Nephron progenitor cell (in vitro differentiated cells): ENCODE data around the gene EXTL1.

Source experiments
- DNase-seq: peaks from one replicate; pipeline ENCODE4 v3.0.0; 2021
- H3K27ac Mint-ChIP-seq: 2 replicates; pipeline ENCODE4 v1.8.0; 2021; ENCODE audit warnings: mild to moderate bottlenecking, moderate library complexity, mixed read lengths
- H3K27me3 Mint-ChIP-seq: 2 replicates; pipeline ENCODE4 v1.8.0; 2021; ENCODE audit warnings: mild to moderate bottlenecking, low read depth, mixed read lengths; ENCODE audit not compliant: poor library complexity
- H3K36me3 Mint-ChIP-seq: 2 replicates; pipeline ENCODE4 v1.8.0; 2021; ENCODE audit warnings: low read depth, mixed read lengths
- H3K4me1 Mint-ChIP-seq: 2 replicates; pipeline ENCODE4 v1.8.0; 2021; ENCODE audit warnings: mixed read lengths
- H3K4me3 Mint-ChIP-seq: 2 replicates; pipeline ENCODE4 v1.8.0; 2021; ENCODE audit warnings: mild to moderate bottlenecking, moderate library complexity, mixed read lengths
- H3K9me3 Mint-ChIP-seq: 2 replicates; pipeline ENCODE4 v1.8.0; 2021; ENCODE audit warnings: mild to moderate bottlenecking, moderate library complexity, mixed read lengths
- CTCF ChIP-seq: fragments of 200-600 bp; sonication (generic); IDR thresholded peaks from 2 replicates; pipeline ENCODE4 v1.5.0; 2021; ENCODE audit warnings: antibody characterized with exemption

The EXTL1 gene

GRCh38 chr1:26003756-26004155 is 17.8 kb upstream of the EXTL1 start:
- peaks cover 9% of the 10 kb centered on the region for H3K27me3 Mint-ChIP-seq
- no peaks in the 10 kb centered on the region for H3K9me3 Mint-ChIP-seq
- no peak for DNase-seq
- H3K36me3 Mint-ChIP-seq, result no peaks in the 10 kb centered on the region
- TF ChIP-seq CTCF, result no peak
- no peak overlapping the region for H3K4me3 Mint-ChIP-seq
- peaks cover 30% of the 10 kb centered on the region for H3K4me1 Mint-ChIP-seq
- no peak overlapping the region for H3K27ac Mint-ChIP-seq

GRCh38 chr1:26005434-26006105 is 16.0 kb upstream of the EXTL1 start:
- Mint-ChIP-seq H3K27ac (no peak overlapping the region), H3K9me3 (no peaks in the 10 kb centered on the region), H3K4me1 (peaks cover 29% of the 10 kb centered on the region), H3K4me3 (no peak overlapping the region), H3K36me3 (no peaks in the 10 kb centered on the region), H3K27me3 (peaks cover 9% of the 10 kb centered on the region)
- no peak for DNase-seq
- TF ChIP-seq CTCF, result no peak

GRCh38 chr1:26006710-26007109 is 14.9 kb upstream of the EXTL1 start:
- no peak for DNase-seq
- H3K27me3 Mint-ChIP-seq, result peaks cover 9% of the 10 kb centered on the region
- peaks cover 39% of the 10 kb centered on the region for H3K4me1 Mint-ChIP-seq
- no peaks in the 10 kb centered on the region for H3K36me3 Mint-ChIP-seq
- no peak for TF ChIP-seq CTCF
- no peak overlapping the region for H3K4me3 Mint-ChIP-seq
- H3K27ac Mint-ChIP-seq, result no peak overlapping the region
- no peaks in the 10 kb centered on the region for H3K9me3 Mint-ChIP-seq

GRCh38 chr1:26009796-26010447 is 11.7 kb upstream of the EXTL1 start:
- Mint-ChIP-seq H3K9me3 (no peaks in the 10 kb centered on the region), H3K27ac (no peak overlapping the region), H3K4me3 (no peak overlapping the region), H3K27me3 (peaks cover 8% of the 10 kb centered on the region), H3K36me3 (no peaks in the 10 kb centered on the region), H3K4me1 (peaks cover 39% of the 10 kb centered on the region)
- no peak for DNase-seq
- peak; percentile 35 for TF ChIP-seq CTCF

- no peaks in the 10 kb centered on the region for H3K36me3 Mint-ChIP-seq
- no peaks in the 10 kb centered on the region for H3K9me3 Mint-ChIP-seq
- no peak for DNase-seq
- no peak overlapping the region for H3K4me3 Mint-ChIP-seq
- TF ChIP-seq CTCF, result no peak
- H3K27me3 Mint-ChIP-seq, result peaks cover 3% of the 10 kb centered on the region
- H3K27ac Mint-ChIP-seq, result no peak overlapping the region
- H3K4me1 Mint-ChIP-seq, result peaks cover 39% of the 10 kb centered on the region
Observed at GRCh38 chr1:26010825-26011224, 10.8 kb upstream of the EXTL1 start.

GRCh38 chr1:26012864-26013263 is 8.7 kb upstream of the EXTL1 start:
- Mint-ChIP-seq H3K27ac (no peak overlapping the region), H3K4me3 (no peak overlapping the region), H3K9me3 (no peaks in the 10 kb centered on the region)

More at GRCh38 chr1:26012864-26013263, 8.7 kb upstream of the EXTL1 start:
- no peak for DNase-seq
- H3K27me3 Mint-ChIP-seq, result peaks cover 1% of the 10 kb centered on the region
- TF ChIP-seq CTCF, result no peak
- peaks cover 43% of the 10 kb centered on the region for H3K4me1 Mint-ChIP-seq
- no peaks in the 10 kb centered on the region for H3K36me3 Mint-ChIP-seq
